Smooth muscle cell (in vitro differentiated cells): ENCODE results near the gene LCNL1. TPM values are rescaled to one million over a fixed set of nuclear protein-coding genes. Genes with fewer than 3 reads are reported as not detected.

Experiments used
- DNase-seq: peaks from one replicate; lab custom pipeline; 2025; ENCODE audit not compliant: unreplicated experiment; lab: John Stamatoyannopoulos, UW
- H2AFZ ChIP-seq: fragments of 200-600 bp; sonication (generic); 2 replicates; pipeline ENCODE4 v1.6.0; 2016; ENCODE audit warnings: antibody characterized with exemption, low read depth, mild to moderate bottlenecking
- H3F3A ChIP-seq: fragments of 200-600 bp; sonication (generic); 2 replicates; pipeline ENCODE4 v1.6.0; 2017; ENCODE audit warnings: antibody characterized with exemption, low read depth
- H3K27ac ChIP-seq: fragments of 200-600 bp; sonication (generic); 2 replicates; pipeline ENCODE4 v1.5.1; 2016; ENCODE audit warnings: low read depth, mild to moderate bottlenecking
- H3K27me3 ChIP-seq: fragments of 200-600 bp; sonication (generic); 2 replicates; pipeline ENCODE4 v1.6.1; 2016; ENCODE audit warnings: low read depth, mild to moderate bottlenecking
- H3K36me3 ChIP-seq: fragments of 200-600 bp; sonication (generic); 2 replicates; pipeline ENCODE4 v1.5.1; 2016; ENCODE audit warnings: low read depth
- H3K4me1 ChIP-seq: fragments of 200-600 bp; sonication (generic); 2 replicates; pipeline ENCODE4 v1.5.1; 2016; ENCODE audit warnings: low read depth
- H3K4me2 ChIP-seq: fragments of 200-600 bp; sonication (generic); 2 replicates; pipeline ENCODE4 v1.6.0; 2016; ENCODE audit warnings: mild to moderate bottlenecking
- H3K4me3 ChIP-seq: fragments of 200-600 bp; sonication (generic); 2 replicates; pipeline ENCODE4 v1.5.1; 2016; ENCODE audit warnings: mild to moderate bottlenecking
- H3K79me2 ChIP-seq: fragments of 200-600 bp; sonication (generic); 2 replicates; pipeline ENCODE4 v1.6.0; 2016; ENCODE audit warnings: low read depth, mild to moderate bottlenecking
- H3K9ac ChIP-seq: fragments of 200-600 bp; sonication (generic); 2 replicates; pipeline ENCODE4 v1.6.0; 2016; ENCODE audit warnings: low read depth
- H3K9me3 ChIP-seq: fragments of 200-600 bp; sonication (generic); replicated peaks from 2 replicates; pipeline ENCODE4 v1.5.1; 2016; ENCODE audit warnings: low read depth
- H4K20me1 ChIP-seq: fragments of 200-600 bp; sonication (generic); 2 replicates; pipeline ENCODE4 v1.6.0; 2016; ENCODE audit warnings: low read depth
- WGBS: methylation state at CpG from one replicate; pipeline ENCODE4 v1.1.7; 2016; ENCODE audit warnings: low lambda C conversion rate; 5-methylcytosine and 5-hydroxymethylcytosine counted together
- polyA plus RNA-seq: library from polyadenylated mRNA; unstranded; fragments of >200 nt; fragmentation: Nextera tagmentation; extraction: Ambion mirVana; gene quantifications from 2 replicates; pipeline ENCODE4 v1.2.1, GENCODE V29; 2016
- total RNA-seq: library from RNA; depleted of rRNA; stranded (reverse); fragments of >200 nt; gene quantifications from 2 replicates; pipeline ENCODE4 v1.2.3, GENCODE V29; 2014
- TF ChIP-seq, protein P1 (sequence below): fragments of 200-600 bp; sonication (generic); IDR thresholded peaks from 2 replicates; pipeline ENCODE4 v1.5.1; 2017; ENCODE audit warnings: borderline replicate concordance, mild to moderate bottlenecking, antibody characterized with exemption; ENCODE audit not compliant: insufficient read depth, poor library complexity, severe bottlenecking

LCNL1 gene
- total and polyA plus RNA-seq, 2 experiments from 2014 or later, result 0.89 to 1.1 TPM

DNA sequence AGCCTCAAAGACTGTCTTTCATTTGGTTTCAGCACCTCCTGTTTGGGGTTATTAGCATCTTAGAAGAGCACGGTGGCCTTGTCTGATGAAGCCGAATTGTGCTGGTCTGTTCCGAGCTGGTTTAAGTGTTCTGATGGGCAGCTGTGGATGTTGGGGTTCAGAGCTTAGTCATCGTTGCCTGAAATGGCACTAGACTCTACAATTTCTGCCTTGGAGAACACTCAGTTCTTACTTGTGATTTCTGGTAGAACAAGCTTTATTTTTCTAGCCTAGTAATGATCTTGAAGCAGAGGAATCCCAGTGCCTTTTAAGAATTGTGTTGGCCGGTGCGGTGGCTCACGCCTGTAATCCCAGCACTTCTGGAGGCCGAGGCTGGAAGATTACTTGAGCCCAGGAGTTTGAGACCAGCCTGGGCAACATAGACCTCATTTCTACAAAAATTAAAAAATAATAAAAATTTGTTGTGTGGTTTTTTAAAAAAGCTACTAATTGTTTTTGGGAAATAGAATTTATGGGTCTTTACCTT is 46.1 kb upstream of the LCNL1 start:
- no peak overlapping the region for H3K4me2 ChIP-seq
- TF ChIP-seq, protein P1, sequence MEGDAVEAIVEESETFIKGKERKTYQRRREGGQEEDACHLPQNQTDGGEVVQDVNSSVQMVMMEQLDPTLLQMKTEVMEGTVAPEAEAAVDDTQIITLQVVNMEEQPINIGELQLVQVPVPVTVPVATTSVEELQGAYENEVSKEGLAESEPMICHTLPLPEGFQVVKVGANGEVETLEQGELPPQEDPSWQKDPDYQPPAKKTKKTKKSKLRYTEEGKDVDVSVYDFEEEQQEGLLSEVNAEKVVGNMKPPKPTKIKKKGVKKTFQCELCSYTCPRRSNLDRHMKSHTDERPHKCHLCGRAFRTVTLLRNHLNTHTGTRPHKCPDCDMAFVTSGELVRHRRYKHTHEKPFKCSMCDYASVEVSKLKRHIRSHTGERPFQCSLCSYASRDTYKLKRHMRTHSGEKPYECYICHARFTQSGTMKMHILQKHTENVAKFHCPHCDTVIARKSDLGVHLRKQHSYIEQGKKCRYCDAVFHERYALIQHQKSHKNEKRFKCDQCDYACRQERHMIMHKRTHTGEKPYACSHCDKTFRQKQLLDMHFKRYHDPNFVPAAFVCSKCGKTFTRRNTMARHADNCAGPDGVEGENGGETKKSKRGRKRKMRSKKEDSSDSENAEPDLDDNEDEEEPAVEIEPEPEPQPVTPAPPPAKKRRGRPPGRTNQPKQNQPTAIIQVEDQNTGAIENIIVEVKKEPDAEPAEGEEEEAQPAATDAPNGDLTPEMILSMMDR, result no peak
- 92% methylated on average over 8 of the region's 8 CpGs for WGBS
- H4K20me1 ChIP-seq, result peaks cover under 1% of the 10 kb centered on the region
- H3K79me2 ChIP-seq, result no peaks in the 10 kb centered on the region
- no peak overlapping the region for H3K4me3 ChIP-seq
- H3K36me3 ChIP-seq, result no peaks in the 10 kb centered on the region
- H3K27me3 ChIP-seq, result no peaks in the 10 kb centered on the region
- H3K27ac ChIP-seq, result no peak overlapping the region
- no peak overlapping the region for H3K9ac ChIP-seq
- H3K4me1 ChIP-seq, result no peaks in the 10 kb centered on the region
- H2AFZ ChIP-seq, result no peak overlapping the region
- DNase-seq, result no peak
- no peaks in the 10 kb centered on the region for H3K9me3 ChIP-seq
- no peaks in the 10 kb centered on the region for H3F3A ChIP-seq

DNA sequence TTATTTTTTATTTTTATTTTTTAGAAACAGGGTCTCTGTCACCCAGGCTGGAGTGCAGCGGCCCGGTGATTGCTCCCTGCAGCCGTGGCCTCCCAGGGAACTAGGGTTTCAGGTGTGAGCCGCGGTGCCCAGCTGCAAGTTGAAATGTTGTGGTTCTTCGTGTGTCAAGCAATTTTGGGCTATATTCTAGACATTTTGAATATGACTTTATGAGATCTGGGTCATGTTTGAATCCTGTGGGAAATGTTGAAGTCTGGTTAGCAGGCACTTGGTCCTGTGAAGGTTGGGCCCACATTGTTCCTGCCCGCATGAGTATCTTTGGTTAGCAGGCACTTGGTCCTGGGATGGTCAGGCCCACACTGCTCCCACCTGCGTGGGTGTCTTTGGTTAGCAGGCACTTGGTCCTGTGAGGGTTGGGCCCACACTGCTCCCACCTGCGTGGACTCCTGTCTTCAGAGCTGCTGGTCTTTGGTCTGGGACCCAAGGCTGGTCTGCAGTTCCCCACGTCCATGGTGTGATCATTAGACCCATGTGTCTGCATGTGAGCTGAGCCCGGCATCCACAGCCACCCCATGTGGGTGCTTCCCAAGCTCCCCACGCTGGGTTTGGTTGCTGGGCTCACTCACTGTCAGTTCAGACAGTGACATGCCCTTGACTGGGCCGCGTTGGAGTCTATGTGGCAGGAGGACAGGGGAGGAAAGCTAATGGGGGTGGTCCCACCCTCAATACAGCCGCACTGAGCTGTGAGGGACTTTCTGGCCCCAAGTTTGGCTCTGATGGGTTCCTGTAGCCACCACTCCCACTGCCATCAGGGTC is 45.4 kb upstream of the LCNL1 start:
- no peak overlapping the region for H2AFZ ChIP-seq
- H3K27me3 ChIP-seq, result no peaks in the 10 kb centered on the region
- H3K4me3 ChIP-seq, result no peak overlapping the region
- H3K9ac ChIP-seq, result no peak overlapping the region
- H3K79me2 ChIP-seq, result peaks cover 3% of the 10 kb centered on the region
- no peaks in the 10 kb centered on the region for H3K36me3 ChIP-seq
- TF ChIP-seq, protein P1, result no peak
- H3K9me3 ChIP-seq, result no peaks in the 10 kb centered on the region
- H3K4me1 ChIP-seq, result no peaks in the 10 kb centered on the region
- DNase-seq, result no peak
- peaks cover 7% of the 10 kb centered on the region for H4K20me1 ChIP-seq
- H3K27ac ChIP-seq, result no peak overlapping the region
- no peaks in the 10 kb centered on the region for H3F3A ChIP-seq
- no peak overlapping the region for H3K4me2 ChIP-seq
- WGBS, result 94% methylated on average over 15 of the region's 15 CpGs

GRCh38 chr9:136939431-136939995 is 43.3 kb upstream of the LCNL1 start:
- H3K4me1 ChIP-seq, result no peaks in the 10 kb centered on the region
- no peaks in the 10 kb centered on the region for H3K27me3 ChIP-seq
- H3K36me3 ChIP-seq, result no peaks in the 10 kb centered on the region
- 98% methylated on average over 28 of the region's 28 CpGs for WGBS
- peaks cover 19% of the 10 kb centered on the region for H4K20me1 ChIP-seq
- H2AFZ ChIP-seq, result no peak overlapping the region
- peaks cover 21% of the 10 kb centered on the region for H3K79me2 ChIP-seq
- H3K9ac ChIP-seq, result no peak overlapping the region
- H3K27ac ChIP-seq, result no peak overlapping the region
- H3K9me3 ChIP-seq, result no peaks in the 10 kb centered on the region
- no peak overlapping the region for H3K4me3 ChIP-seq
- no peaks in the 10 kb centered on the region for H3F3A ChIP-seq
- DNase-seq, result no peak
- TF ChIP-seq, protein P1, result no peak
- no peak overlapping the region for H3K4me2 ChIP-seq
